Endothelial cell of umbilical vein (primary cell): ENCODE data around the gene VTI1A. TPM values are rescaled to one million over a fixed set of nuclear protein-coding genes. Genes with fewer than 3 reads are reported as not detected.

Experiments
- BruUV-seq: library from RNA; stranded (reverse); fragments of 400-500 nt; replicated peaks from 2 replicates; lab custom pipeline; 2021; lab: Mats Ljungman, UMichigan
- CTCF ChIA-PET: fragments of 300-600, 350-600 bp; sonication (Branson Sonifier 250); formaldehyde crosslinking; loops from one replicate; lab custom pipeline; 2021; ENCODE audit warnings: antibody characterized with exemption, inconsistent platforms; lab: Charles Lee
- POLR2A ChIA-PET: fragments of 300-600, 350-600 bp; sonication (Branson Sonifier 250); formaldehyde crosslinking; loops from one replicate; lab custom pipeline; 2021; ENCODE audit warnings: antibody characterized with exemption, inconsistent platforms; lab: Charles Lee
- DNase-seq: peaks from one replicate; pipeline ENCODE4 v3.0.0-alpha.2; 2011; ENCODE audit warnings: low read depth, low spot score
- FAIRE-seq: peaks from 2 replicates; lab custom pipeline; 2011; peaks lifted over from hg19 to GRCh38; lab: Jason Lieb, UNC
- H2AFZ ChIP-seq: 2 replicates; pipeline ENCODE4 v1.6.0; 2012; ENCODE audit warnings: low read depth, low read length, control low read depth, inconsistent platforms
- H3K27ac ChIP-seq: 2 replicates; pipeline ENCODE4 v1.5.1; 2011; ENCODE audit warnings: low read depth, mild to moderate bottlenecking, control low read depth, low read length, moderate library complexity; ENCODE audit not compliant: insufficient read depth
- H3K27me3 ChIP-seq, 2 experiments: 2 replicates each; pipeline versions ENCODE4 v1.6.0 to v1.6.1; 2011; ENCODE audit warnings: low read length in 2 of 2, mixed read lengths in 1 of 2; ENCODE audit not compliant: control insufficient read depth in 2 of 2, insufficient read depth in 2 of 2
- H3K36me3 ChIP-seq, 2 experiments: 2 replicates in 1 of 2; 3 replicates in 1 of 2; pipeline ENCODE4 v1.5.1; 2011; ENCODE audit warnings: low read length in 2 of 2, mild to moderate bottlenecking in 1 of 2, moderate library complexity in 1 of 2; ENCODE audit not compliant: control insufficient read depth in 2 of 2, insufficient read depth in 2 of 2; ENCODE audit errors: extremely low read depth in 1 of 2
- H3K4me1 ChIP-seq: 3 replicates; pipeline ENCODE4 v1.5.1; 2011; ENCODE audit warnings: mild to moderate bottlenecking, low read length; ENCODE audit not compliant: control insufficient read depth, insufficient read depth; ENCODE audit errors: extremely low read depth
- H3K4me2 ChIP-seq: 2 replicates; pipeline ENCODE4 v1.6.1; 2011; ENCODE audit warnings: low read length, control low read depth, mixed read lengths; ENCODE audit not compliant: insufficient read depth
- H3K4me3 ChIP-seq, 3 experiments: fragments of 200-600 bp in 1 of 3; sonication (generic), shearing (Covaris generic) in 1 of 3; replicated peaks in 1 of 3; 2 replicates each; pipeline ENCODE4 v1.5.1; 2011 to 2016; ENCODE audit warnings: control low read depth in 3 of 3, low read length in 3 of 3, mild to moderate bottlenecking in 2 of 3, inconsistent platforms in 1 of 3, low read depth in 1 of 3, moderate library complexity in 1 of 3; ENCODE audit not compliant: insufficient read depth in 1 of 3
- H3K79me2 ChIP-seq: 2 replicates; pipeline ENCODE4 v1.6.0; 2012; ENCODE audit warnings: low read length, inconsistent platforms; ENCODE audit not compliant: control insufficient read depth, insufficient read depth
- H3K9ac ChIP-seq: replicated peaks from 2 replicates; pipeline ENCODE3; 2011; ENCODE audit warnings: low read length, control low read depth; ENCODE audit not compliant: insufficient read depth; ENCODE audit errors: extremely low read depth
- H3K9me1 ChIP-seq: replicated peaks from 3 replicates; pipeline ENCODE4 v1.6.0; 2011; ENCODE audit warnings: mild to moderate bottlenecking, low read length; ENCODE audit not compliant: control insufficient read depth, insufficient read depth; ENCODE audit errors: extremely low read depth
- H3K9me3 ChIP-seq: replicated peaks from 2 replicates; pipeline ENCODE4 v1.5.1; 2012; ENCODE audit warnings: low read length, inconsistent platforms; ENCODE audit not compliant: control insufficient read depth, insufficient read depth
- H4K20me1 ChIP-seq: replicated peaks from 2 replicates; pipeline ENCODE3; 2011; ENCODE audit warnings: mild to moderate bottlenecking, low read length; ENCODE audit not compliant: control insufficient read depth, insufficient read depth; ENCODE audit errors: extremely low read depth
- CTCF ChIP-seq, 2 donors: IDR thresholded peaks; 1 replicate in 1 of 2; 2 replicates in 1 of 2; pipeline ENCODE4 v1.5.1; 2011; ENCODE audit warnings: low read length in 2 of 2, mild to moderate bottlenecking in 2 of 2, moderate library complexity in 2 of 2, control low read depth in 1 of 2, inconsistent platforms in 1 of 2, low read depth in 1 of 2; ENCODE audit not compliant: insufficient read depth in 1 of 2; ENCODE audit errors: extremely low read depth in 1 of 2
- EZH2 ChIP-seq: IDR thresholded peaks from 2 replicates; pipeline ENCODE4 v1.6.1; 2012; ENCODE audit warnings: borderline replicate concordance, low read depth, mild to moderate bottlenecking, moderate library complexity, low read length, inconsistent platforms; ENCODE audit not compliant: severe bottlenecking
- FOS ChIP-seq: IDR thresholded peaks from 2 replicates; pipeline ENCODE4 v1.6.1; 2011; ENCODE audit warnings: mild to moderate bottlenecking, low read length, moderate library complexity, borderline replicate concordance; ENCODE audit not compliant: insufficient read depth
- GATA2 ChIP-seq: IDR thresholded peaks from 2 replicates; pipeline ENCODE4 v1.7.0; 2011; ENCODE audit warnings: low read depth, mild to moderate bottlenecking, moderate library complexity, mixed read lengths, low read length; ENCODE audit not compliant: insufficient read length, insufficient read depth
- JUN ChIP-seq: IDR thresholded peaks from 2 replicates; pipeline ENCODE4 v1.6.1; 2011; ENCODE audit warnings: borderline replicate concordance, low read depth; ENCODE audit not compliant: insufficient read length, insufficient read depth
- MYC ChIP-seq: IDR thresholded peaks from one replicate; pipeline ENCODE4 v1.6.1; 2011; ENCODE audit warnings: mild to moderate bottlenecking, low read depth, low read length
- POLR2A ChIP-seq: IDR thresholded peaks from 2 replicates; pipeline ENCODE4 v1.6.1; 2012; ENCODE audit warnings: low read depth, mild to moderate bottlenecking, control low read depth, low read length
- POLR2AphosphoS5 ChIP-seq: IDR thresholded peaks from 2 replicates; pipeline ENCODE4 v1.6.1; 2012; ENCODE audit warnings: low read depth, mild to moderate bottlenecking, control low read depth, low read length, moderate library complexity; ENCODE audit not compliant: insufficient read depth
- dilution Hi-C: fragments of 300-500 bp; cut with MboI; formaldehyde crosslinking; loops from one replicate; pipeline ENCODE4 v1.15.0; 2019; ENCODE audit warnings: low sequenced_read_pairs; ENCODE audit not compliant: extremely low pct_ligation_motif_present
- intact Hi-C: fragments of 100-400 bp; cut with micrococcal nuclease; formaldehyde crosslinking; loops from one replicate; pipeline ENCODE4 v1.10.0; 2022
- polyA plus RNA-seq, 4 experiments: library from polyadenylated mRNA; depleted of rRNA in 3 of 4; stranded (reverse) in 3 of 4; unstranded in 1 of 4; fragments of >200 nt; gene quantifications; 2 replicates each; pipeline versions ENCODE4 v1.2.1 to v1.2.3, GENCODE V29; 2011 to 2012; ENCODE audit warnings: missing spikeins in 1 of 4
- total RNA-seq: library from RNA; stranded (reverse); gene quantifications from 2 replicates; pipeline ENCODE4 v1.2.3, GENCODE V29; 2021
- TF ChIP-seq, protein P1 (sequence below): IDR thresholded peaks from 2 replicates; pipeline ENCODE4 v1.6.1; 2011; ENCODE audit not compliant: insufficient read depth, insufficient read length

VTI1A gene
- total and polyA plus RNA-seq, 2 donors (not counting 3 experiments of a cell fraction or from before 2014, with no cell fraction given): 10.8 to 35.6 TPM

- H3K4me2 ChIP-seq: no peak overlapping the region
- POLR2A ChIA-PET: no interaction called here
- TF ChIP-seq JUN (no peak), MYC (no peak), POLR2AphosphoS5 (no peak), CTCF (IDR thresholded peaks at IDR 0.05; ENCODE audit: extremely low read depth in 1 of 2, insufficient read depth in 1 of 2, low read depth in 1 of 2, low read length in 2 of 2) (no peak), POLR2A (no peak), GATA2 (no peak), EZH2 (no peak), FOS (no peak)
- TF ChIP-seq, protein P1, sequence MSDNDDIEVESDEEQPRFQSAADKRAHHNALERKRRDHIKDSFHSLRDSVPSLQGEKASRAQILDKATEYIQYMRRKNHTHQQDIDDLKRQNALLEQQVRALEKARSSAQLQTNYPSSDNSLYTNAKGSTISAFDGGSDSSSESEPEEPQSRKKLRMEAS: no peak
- peaks cover 22% of the 10 kb centered on the region for H3K79me2 ChIP-seq
- CTCF ChIA-PET: no interaction called here
- peaks cover 9% of the 10 kb centered on the region for H3K4me1 ChIP-seq
- dilution Hi-C loops (no loop called here), intact Hi-C loops (loop anchor here (10.0 kb wide), 1 partner anchor 943 kb away; no protein-coding TSS in a partner anchor)
- no peaks in the 10 kb centered on the region for H3K27me3 ChIP-seq
- DNase-seq (no peak), FAIRE-seq (no peak)
- H3K9ac ChIP-seq: no peak overlapping the region
- no TSS peak for BruUV-seq
- H4K20me1 ChIP-seq: no peaks in the 10 kb centered on the region
- H3K27ac ChIP-seq: no peak overlapping the region
- H3K4me3 ChIP-seq: no peak overlapping the region
- H2AFZ ChIP-seq: no peak overlapping the region
- H3K36me3 ChIP-seq: peaks cover 6 to 16% of the 10 kb centered on the region in 2 experiments
- no peaks in the 10 kb centered on the region for H3K9me3 ChIP-seq
- H3K9me1 ChIP-seq: no peaks in the 10 kb centered on the region
Measured at GRCh38 chr10:112441520-112441919, 5.5 kb upstream of the VTI1A start.
